ENCODE data around the gene PGM2. TPM values are rescaled to one million over a fixed set of nuclear protein-coding genes. Genes with fewer than 3 reads are reported as not detected.

PGM2 gene
- total RNA-seq, 4 donors from 2014 or later, result 52.7 to 83.9 (median 74.7) TPM

DNA sequence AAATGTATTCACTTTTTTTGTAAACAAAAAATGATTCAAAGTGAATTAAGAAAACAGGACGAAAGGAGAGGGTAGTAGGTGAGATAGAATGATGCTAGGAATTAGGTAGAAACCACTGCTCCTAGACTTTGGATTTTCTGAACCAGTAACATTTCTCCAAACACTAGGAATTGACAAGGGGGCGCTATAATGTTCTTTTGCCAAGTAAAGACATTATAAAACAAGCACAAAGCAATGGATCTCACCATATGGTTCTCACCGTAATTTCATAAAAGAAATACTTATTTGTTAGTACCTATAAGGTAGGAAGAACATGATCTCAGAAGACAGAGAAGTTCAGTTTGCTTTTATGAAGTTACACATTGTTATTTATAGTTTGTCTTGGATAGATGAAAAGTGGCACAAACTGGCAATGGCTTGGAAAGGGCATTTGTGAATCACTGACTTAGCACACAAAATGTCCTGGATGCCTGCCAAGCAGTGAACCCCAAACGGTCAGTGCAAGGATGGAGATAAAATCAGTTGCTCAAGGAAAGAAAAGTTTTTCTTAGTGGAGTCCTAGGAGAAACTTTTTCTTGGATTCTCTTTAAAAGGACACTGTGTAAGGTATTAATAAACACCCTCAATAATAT lies 56.3 kb downstream of the PGM2 start:
- no peak overlapping the region for H3K4me3 ChIP-seq (ENCODE audit: low read depth, poor library complexity, severe bottlenecking)
- DNase-seq (ENCODE audit: low spot score in 2 of 2), result no peak
- intact Hi-C loops (cut with DNase I; ENCODE audit: low total_unique reads), result no loop called here
- WGBS, 2 donors, result 45 to 49% methylated on average over 4 of the region's 4 CpGs
- TF ChIP-seq POLR2A (IDR thresholded peaks at IDR 0.05), result no peak
- TF ChIP-seq, protein P1, sequence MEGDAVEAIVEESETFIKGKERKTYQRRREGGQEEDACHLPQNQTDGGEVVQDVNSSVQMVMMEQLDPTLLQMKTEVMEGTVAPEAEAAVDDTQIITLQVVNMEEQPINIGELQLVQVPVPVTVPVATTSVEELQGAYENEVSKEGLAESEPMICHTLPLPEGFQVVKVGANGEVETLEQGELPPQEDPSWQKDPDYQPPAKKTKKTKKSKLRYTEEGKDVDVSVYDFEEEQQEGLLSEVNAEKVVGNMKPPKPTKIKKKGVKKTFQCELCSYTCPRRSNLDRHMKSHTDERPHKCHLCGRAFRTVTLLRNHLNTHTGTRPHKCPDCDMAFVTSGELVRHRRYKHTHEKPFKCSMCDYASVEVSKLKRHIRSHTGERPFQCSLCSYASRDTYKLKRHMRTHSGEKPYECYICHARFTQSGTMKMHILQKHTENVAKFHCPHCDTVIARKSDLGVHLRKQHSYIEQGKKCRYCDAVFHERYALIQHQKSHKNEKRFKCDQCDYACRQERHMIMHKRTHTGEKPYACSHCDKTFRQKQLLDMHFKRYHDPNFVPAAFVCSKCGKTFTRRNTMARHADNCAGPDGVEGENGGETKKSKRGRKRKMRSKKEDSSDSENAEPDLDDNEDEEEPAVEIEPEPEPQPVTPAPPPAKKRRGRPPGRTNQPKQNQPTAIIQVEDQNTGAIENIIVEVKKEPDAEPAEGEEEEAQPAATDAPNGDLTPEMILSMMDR (IDR thresholded peaks at IDR 0.05), result no peak

DNA sequence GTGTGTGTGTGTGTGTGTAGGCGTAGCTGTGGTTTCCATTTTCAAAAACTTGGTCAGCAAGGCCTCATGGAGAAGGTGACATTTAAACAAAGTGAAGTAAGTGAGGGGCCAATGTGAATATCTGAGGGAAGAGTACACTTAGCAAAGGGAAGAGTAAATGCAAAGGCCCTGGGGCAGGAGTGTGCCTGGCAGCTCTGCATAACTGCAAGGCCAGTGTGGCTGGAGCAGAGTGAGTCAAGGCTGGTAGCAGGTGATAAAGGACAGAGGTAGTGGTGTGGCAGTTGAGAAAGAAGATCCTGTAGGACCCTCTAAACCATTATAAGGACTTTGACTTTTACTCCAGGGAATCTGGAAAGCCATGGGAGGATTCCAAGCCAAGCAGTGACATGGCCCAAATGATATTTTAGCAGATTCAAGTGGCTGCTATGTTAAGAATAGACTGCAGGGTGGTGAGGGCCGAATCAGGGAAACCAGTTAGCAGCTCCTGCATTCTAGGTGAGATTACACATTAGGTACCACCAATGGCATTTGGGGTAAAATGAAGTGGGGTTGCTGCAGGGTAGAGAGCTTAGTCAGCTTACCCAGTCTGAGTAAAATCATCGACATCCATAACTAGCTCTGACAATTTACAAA lies 58.5 kb downstream of the PGM2 start:
- intact Hi-C loops (cut with DNase I; ENCODE audit: low total_unique reads), result no loop called here
- DNase-seq (ENCODE audit: low spot score in 2 of 2), result no peak
- no peak overlapping the region for H3K4me3 ChIP-seq (ENCODE audit: low read depth, poor library complexity, severe bottlenecking)
- TF ChIP-seq POLR2A (IDR thresholded peaks at IDR 0.05), result no peak
- TF ChIP-seq, protein P1 (IDR thresholded peaks at IDR 0.05), result no peak
- 82 to 92% methylated on average over 3 of the region's 3 CpGs for WGBS, 2 donors

DNA sequence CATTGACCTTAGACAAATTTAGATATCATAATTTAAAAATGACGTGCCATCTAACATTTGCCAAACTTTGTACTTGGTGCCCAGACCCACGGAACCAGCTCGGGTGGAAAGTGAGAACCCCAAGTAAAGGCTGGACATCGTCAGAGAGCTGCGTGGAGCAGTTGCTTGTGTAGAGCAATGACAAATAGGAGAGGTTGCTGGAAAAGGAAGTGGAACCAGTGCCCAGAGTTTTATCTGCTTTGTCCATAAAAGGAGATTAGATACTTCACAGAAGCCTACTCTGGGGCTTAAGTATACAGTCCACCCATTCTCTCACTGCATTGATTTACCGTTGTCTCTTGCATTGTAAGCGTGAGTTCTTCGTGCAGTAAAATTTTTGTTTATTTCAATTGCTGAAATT lies 59.0 kb downstream of the PGM2 start:
- WGBS, 2 donors, result 65 to 71% methylated on average over 8 of the region's 8 CpGs
- intact Hi-C loops (cut with DNase I; ENCODE audit: low total_unique reads), result no loop called here
- no peak for DNase-seq (ENCODE audit: low spot score in 2 of 2)
- H3K4me3 ChIP-seq (ENCODE audit: low read depth, poor library complexity, severe bottlenecking), result no peak overlapping the region
- TF ChIP-seq, protein P1 (IDR thresholded peaks at IDR 0.05), result no peak
- no peak for TF ChIP-seq POLR2A (IDR thresholded peaks at IDR 0.05)

DNA sequence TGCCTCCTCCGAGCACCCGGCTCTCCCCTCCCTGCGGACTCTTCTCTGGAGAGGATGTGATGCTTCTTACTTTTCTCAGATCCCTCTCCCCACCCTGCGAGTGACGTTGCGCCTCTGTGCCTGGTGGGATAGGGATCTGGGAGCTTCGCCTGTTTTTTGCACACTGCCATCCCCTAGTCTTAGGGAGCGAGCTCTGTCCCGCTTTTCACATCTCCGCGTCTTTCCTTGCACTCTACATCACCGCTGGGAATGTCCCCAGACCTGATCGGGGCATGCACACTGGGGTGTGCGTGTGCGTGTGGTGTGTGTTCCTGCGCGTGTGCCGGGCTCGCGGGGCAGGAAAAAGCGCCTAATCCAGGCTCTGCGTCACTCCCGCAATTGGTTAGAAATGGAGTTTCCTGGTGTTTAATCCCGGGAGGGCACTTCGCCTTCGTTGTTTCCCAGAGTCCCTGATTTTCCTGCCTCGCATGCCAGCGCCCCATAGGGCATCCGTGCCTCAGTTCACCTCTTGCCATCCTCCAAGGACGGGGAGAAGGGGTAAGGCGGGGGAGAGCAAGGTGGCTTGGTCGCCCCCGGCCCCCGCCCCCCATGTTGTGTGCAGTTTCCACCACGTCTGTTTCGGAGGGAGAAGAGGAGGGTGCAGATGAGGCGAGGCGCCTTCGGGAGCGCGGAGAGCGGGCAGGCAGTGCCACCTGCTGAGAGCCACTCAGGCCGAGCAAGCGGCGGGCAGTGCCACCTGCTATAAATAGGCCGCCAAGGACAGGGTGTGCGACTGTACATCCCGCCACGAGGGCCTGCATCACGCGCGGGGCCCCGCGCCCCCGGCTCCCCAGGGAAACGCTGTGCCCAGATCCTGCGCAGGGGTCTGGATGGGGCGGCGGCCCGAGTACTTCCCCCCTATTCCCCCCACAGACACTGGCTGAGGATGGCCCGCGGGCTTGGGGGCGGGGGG lies 63.6 kb downstream of the PGM2 start:
- peak in 1 of 2 donors; percentile 88 for DNase-seq (ENCODE audit: low spot score in 2 of 2)
- WGBS, 2 donors, result 10 to 12% methylated on average over 53 to 57 of the region's 63 CpGs
- TF ChIP-seq, protein P1 (IDR thresholded peaks at IDR 0.05), result no peak
- TF ChIP-seq POLR2A (IDR thresholded peaks at IDR 0.05), result no peak
- intact Hi-C loops (cut with DNase I; ENCODE audit: low total_unique reads), result no loop called here
- peak overlapping the region; percentile 54 for H3K4me3 ChIP-seq (ENCODE audit: low read depth, poor library complexity, severe bottlenecking)

DNA sequence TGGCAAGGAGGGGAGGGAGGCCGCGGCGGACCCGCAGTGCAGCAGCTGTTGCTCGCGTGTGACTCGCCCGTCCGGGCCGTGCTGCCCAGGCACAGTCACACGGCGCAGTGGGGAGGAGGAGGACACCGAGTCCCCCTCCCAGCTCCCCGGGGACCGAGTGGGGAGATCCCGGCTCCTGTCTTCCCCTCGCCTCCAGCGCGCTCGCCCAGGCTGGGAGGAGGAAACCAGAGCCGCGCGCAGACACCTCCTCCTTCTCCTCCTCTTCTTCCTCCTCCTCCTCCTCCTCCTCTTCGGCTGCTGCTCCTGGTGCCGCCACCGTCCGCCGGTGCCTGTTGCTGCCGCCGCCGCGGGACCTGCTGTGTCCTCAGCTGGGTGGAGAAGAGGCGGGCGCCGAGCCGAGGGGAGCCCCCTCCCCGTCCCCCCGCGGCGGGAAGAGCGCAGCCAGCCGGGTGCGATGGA lies 64.3 kb downstream of the PGM2 start, which contains the start of gene TBC1D1:
TSS of gene TBC1D1 (plus strand) at position 284 of the 459 bp plus-strand sequence. CDS start 11,012 bp downstream, outside the sequence.
- 0 to 1% methylated on average over 30 to 40 of the region's 43 CpGs for WGBS, 2 donors
- TF ChIP-seq POLR2A (IDR thresholded peaks at IDR 0.05), result no peak
- DNase-seq (ENCODE audit: low spot score in 2 of 2), result peak in 1 of 2 donors; percentile 89
- intact Hi-C loops (cut with DNase I; ENCODE audit: low total_unique reads), result no loop called here
- H3K4me3 ChIP-seq (ENCODE audit: low read depth, poor library complexity, severe bottlenecking), result peak within 1 kb of the TSS; percentile 54
